ENCODE results near the gene ZBTB2.

GRCh38 chr6:151422981-151423380 lies 31.6 kb upstream of the ZBTB2 start:
- TF ChIP-seq CTCF (IDR thresholded peaks at IDR 0.05; ENCODE audit: low read depth, low read length, poor library complexity, severe bottlenecking) (no peak), EZH2phosphoT487 (IDR thresholded peaks at IDR 0.05; ENCODE audit: borderline replicate concordance, low read length) (no peak)

Data from DOHH2 (cell line).